Keratinocyte (primary cell): Measurements from ENCODE around the gene SCD5. TPM values are rescaled to one million over a fixed set of nuclear protein-coding genes. Genes with fewer than 3 reads are reported as not detected.

Experiments used
- DNase-seq: peaks from one replicate; pipeline ENCODE4 v3.0.0-alpha.2; 2011; ENCODE audit warnings: low read depth, missing footprints, low spot score
- FAIRE-seq: peaks from 2 replicates; lab custom pipeline; 2011; peaks lifted over from hg19 to GRCh38; lab: Jason Lieb, UNC
- H2AFZ ChIP-seq: 2 replicates; pipeline ENCODE4 v1.6.0; 2012; ENCODE audit warnings: low read length, control low read depth, inconsistent platforms; ENCODE audit not compliant: control insufficient read depth
- H3K27ac ChIP-seq: 2 replicates; pipeline ENCODE4 v1.5.1; 2011; ENCODE audit warnings: low read length; ENCODE audit not compliant: control insufficient read depth, insufficient read depth
- H3K27me3 ChIP-seq: 3 replicates; pipeline ENCODE4 v1.6.0; 2011; ENCODE audit warnings: low read length; ENCODE audit not compliant: control insufficient read depth, insufficient read depth; ENCODE audit errors: extremely low read depth
- H3K36me3 ChIP-seq, 2 experiments: 2 replicates in 1 of 2; 3 replicates in 1 of 2; pipeline ENCODE4 v1.5.1; 2011; ENCODE audit warnings: low read length in 2 of 2, mild to moderate bottlenecking in 1 of 2; ENCODE audit not compliant: control insufficient read depth in 2 of 2, insufficient read depth in 2 of 2; ENCODE audit errors: extremely low read depth in 1 of 2
- H3K4me1 ChIP-seq: 3 replicates; pipeline ENCODE4 v1.5.1; 2011; ENCODE audit warnings: low read length; ENCODE audit not compliant: control insufficient read depth, insufficient read depth; ENCODE audit errors: extremely low read depth
- H3K4me2 ChIP-seq: 3 replicates; pipeline ENCODE4 v1.6.0; 2011; ENCODE audit warnings: low read depth, low read length; ENCODE audit not compliant: control insufficient read depth, insufficient read depth; ENCODE audit errors: extremely low read depth
- H3K4me3 ChIP-seq, 3 experiments: fragments of 200-600 bp in 1 of 3; sonication (generic) in 1 of 3; 2 replicates in 2 of 3; 3 replicates in 1 of 3; pipeline ENCODE4 v1.5.1; 2011 to 2016; ENCODE audit warnings: low read length in 3 of 3, mild to moderate bottlenecking in 3 of 3, control low read depth in 2 of 3, inconsistent platforms in 1 of 3, low read depth in 1 of 3, mixed read lengths in 1 of 3, mixed run types in 1 of 3, moderate library complexity in 1 of 3; ENCODE audit not compliant: control insufficient read depth in 2 of 3, insufficient read depth in 2 of 3; ENCODE audit errors: extremely low read depth in 1 of 3
- H3K79me2 ChIP-seq: 2 replicates; pipeline ENCODE4 v1.6.0; 2012; ENCODE audit warnings: low read length; ENCODE audit not compliant: control insufficient read depth, insufficient read depth
- H3K9ac ChIP-seq: 3 replicates; pipeline ENCODE4 v1.6.0; 2011; ENCODE audit warnings: low read length; ENCODE audit not compliant: control insufficient read depth, insufficient read depth; ENCODE audit errors: extremely low read depth
- H3K9me1 ChIP-seq: 3 replicates; pipeline ENCODE4 v1.6.0; 2011; ENCODE audit warnings: low read length; ENCODE audit not compliant: control insufficient read depth, insufficient read depth; ENCODE audit errors: extremely low read depth
- H3K9me3 ChIP-seq: 2 replicates; pipeline ENCODE4 v1.5.1; 2012; ENCODE audit warnings: low read depth, low read length; ENCODE audit not compliant: control insufficient read depth
- H4K20me1 ChIP-seq: 3 replicates; pipeline ENCODE4 v1.6.0; 2011; ENCODE audit warnings: low read length; ENCODE audit not compliant: control insufficient read depth, insufficient read depth; ENCODE audit errors: extremely low read depth
- EZH2 ChIP-seq: IDR thresholded peaks from one replicate; pipeline ENCODE4 v1.6.1; 2012; ENCODE audit warnings: inconsistent platforms, mild to moderate bottlenecking, low read length, moderate library complexity
- dilution Hi-C: fragments of 300-500 bp; cut with MboI; formaldehyde crosslinking; loops from one replicate; pipeline ENCODE4 v1.7.0; 2020; ENCODE audit warnings: low sequenced_read_pairs; ENCODE audit not compliant: extremely low pct_ligation_motif_present
- polyA plus RNA-seq, 5 experiments: library from polyadenylated mRNA; depleted of rRNA in 3 of 5; stranded (reverse) in 3 of 5; stranded (forward) in 1 of 5; unstranded in 1 of 5; fragments of >200 nt; gene quantifications; 1 replicate in 1 of 5; 2 replicates in 3 of 5; 3 replicates in 1 of 5; pipeline versions ENCODE4 v1.2.1 to v1.2.3, GENCODE V29; 2011 to 2012; ENCODE audit warnings: missing spikeins in 2 of 5, low read depth in 1 of 5, low replicate concordance in 1 of 5
- TF ChIP-seq, protein P1 (sequence below), 3 experiments: IDR thresholded peaks in 1 of 3; conservative IDR thresholded peaks in 1 of 3; optimal IDR thresholded peaks in 1 of 3; 2 replicates in 2 of 3; 3 replicates in 1 of 3; pipeline versions ENCODE3 to v1.5.1; 2011; ENCODE audit warnings: low read length in 3 of 3, mild to moderate bottlenecking in 3 of 3, moderate library complexity in 2 of 3, control low read depth in 1 of 3, inconsistent platforms in 1 of 3; ENCODE audit not compliant: insufficient read depth in 2 of 3; ENCODE audit errors: extremely low read depth in 1 of 3

The SCD5 gene
- polyA plus RNA-seq, 1 donor (not counting 4 experiments of a cell fraction or from before 2014, with no cell fraction given) = 39.4 TPM

DNA sequence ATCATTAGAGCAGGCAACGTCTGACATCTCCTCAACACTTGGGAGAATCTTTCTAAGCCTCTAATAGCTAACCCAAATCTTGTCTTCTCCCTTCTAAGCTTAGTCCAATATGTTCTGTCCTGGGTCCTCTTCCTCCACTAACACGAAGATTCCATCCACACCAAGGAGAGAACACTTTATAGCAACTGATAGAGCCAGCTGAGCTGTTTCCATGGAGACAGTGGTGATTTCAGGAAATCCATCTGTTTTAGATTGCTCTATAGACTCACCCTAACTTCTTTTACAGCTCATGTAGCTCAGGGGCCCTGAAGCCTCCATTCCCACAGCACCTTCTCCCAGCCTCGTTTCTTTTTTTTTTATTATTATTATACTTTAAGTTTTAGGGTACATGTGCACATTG is 37.4 kb downstream of the SCD5 start:
- H3K27ac ChIP-seq = no peak overlapping the region
- DNase-seq (no peak), FAIRE-seq (no peak)
- H2AFZ ChIP-seq = no peak overlapping the region
- H3K4me1 ChIP-seq = no peaks in the 10 kb centered on the region
- no peak overlapping the region for H3K4me2 ChIP-seq
- H3K79me2 ChIP-seq = peaks cover 18% of the 10 kb centered on the region
- no peak overlapping the region for H3K4me3 ChIP-seq
- TF ChIP-seq EZH2 = no peak
- TF ChIP-seq, protein P1, sequence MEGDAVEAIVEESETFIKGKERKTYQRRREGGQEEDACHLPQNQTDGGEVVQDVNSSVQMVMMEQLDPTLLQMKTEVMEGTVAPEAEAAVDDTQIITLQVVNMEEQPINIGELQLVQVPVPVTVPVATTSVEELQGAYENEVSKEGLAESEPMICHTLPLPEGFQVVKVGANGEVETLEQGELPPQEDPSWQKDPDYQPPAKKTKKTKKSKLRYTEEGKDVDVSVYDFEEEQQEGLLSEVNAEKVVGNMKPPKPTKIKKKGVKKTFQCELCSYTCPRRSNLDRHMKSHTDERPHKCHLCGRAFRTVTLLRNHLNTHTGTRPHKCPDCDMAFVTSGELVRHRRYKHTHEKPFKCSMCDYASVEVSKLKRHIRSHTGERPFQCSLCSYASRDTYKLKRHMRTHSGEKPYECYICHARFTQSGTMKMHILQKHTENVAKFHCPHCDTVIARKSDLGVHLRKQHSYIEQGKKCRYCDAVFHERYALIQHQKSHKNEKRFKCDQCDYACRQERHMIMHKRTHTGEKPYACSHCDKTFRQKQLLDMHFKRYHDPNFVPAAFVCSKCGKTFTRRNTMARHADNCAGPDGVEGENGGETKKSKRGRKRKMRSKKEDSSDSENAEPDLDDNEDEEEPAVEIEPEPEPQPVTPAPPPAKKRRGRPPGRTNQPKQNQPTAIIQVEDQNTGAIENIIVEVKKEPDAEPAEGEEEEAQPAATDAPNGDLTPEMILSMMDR (optimal IDR thresholded peaks at IDR 0.05 in 1 of 3, IDR thresholded peaks at IDR 0.05 in 1 of 3, conservative IDR thresholded peaks at IDR 0.05 in 1 of 3; ENCODE audit: extremely low read depth in 1 of 3, insufficient read depth in 2 of 3, low read length in 3 of 3) = no peak
- no peaks in the 10 kb centered on the region for H3K9me1 ChIP-seq
- H3K9me3 ChIP-seq = no peaks in the 10 kb centered on the region
- no peaks in the 10 kb centered on the region for H3K27me3 ChIP-seq
- dilution Hi-C loops = no loop called here
- H3K9ac ChIP-seq = no peak overlapping the region
- no peaks in the 10 kb centered on the region for H4K20me1 ChIP-seq
- peaks cover 0 to 3% of the 10 kb centered on the region in 2 experiments for H3K36me3 ChIP-seq

DNA sequence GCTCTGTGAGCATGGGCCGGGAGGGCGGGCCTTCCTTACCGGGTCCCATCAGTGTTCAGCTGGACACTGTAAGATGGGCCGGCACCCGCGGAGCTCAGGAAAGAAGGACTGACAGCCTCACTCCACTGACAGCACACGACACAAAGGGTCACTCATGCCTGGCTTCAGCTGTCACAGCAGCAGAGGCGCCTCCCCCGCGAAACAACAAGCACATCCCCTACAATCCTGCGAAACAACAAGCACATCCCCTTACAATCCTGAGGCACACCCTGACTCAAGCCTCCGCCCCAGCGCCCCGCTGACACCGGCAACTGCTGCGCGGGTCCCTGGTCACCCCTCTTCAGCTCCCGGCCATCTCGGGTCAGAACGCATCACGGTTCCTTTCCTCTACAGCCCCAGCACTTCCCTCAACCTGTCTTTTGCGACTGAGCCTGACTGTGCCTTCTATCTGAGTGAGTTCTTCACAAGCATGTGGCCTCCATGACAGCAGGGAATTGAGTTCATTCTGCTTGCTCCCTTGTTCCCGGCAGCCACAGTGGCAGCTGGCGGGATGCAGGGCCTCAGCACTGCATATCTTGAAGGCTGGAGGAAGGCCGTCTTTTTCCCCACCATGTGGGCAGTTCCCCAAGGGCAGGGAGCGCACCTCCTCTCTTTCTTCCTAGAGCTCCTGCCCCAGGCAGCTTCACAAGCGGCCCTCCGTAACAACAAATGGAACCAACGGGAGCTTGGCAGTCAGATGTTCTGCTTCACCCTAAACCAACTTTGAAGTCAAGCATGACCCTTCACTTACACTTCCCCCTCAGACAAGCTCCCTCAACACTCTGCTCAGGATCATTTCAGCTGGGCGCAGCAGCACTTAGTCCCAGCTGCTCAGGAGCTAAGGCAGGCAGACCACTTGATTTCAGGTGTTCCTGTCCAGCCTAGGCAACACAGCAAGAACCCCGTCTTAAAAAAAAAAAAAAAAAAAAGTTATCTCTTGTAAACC is 39.6 kb downstream of the SCD5 start:
- FAIRE-seq (no peak), DNase-seq (no peak)
- no peak overlapping the region for H3K27ac ChIP-seq
- TF ChIP-seq, protein P1 (optimal IDR thresholded peaks at IDR 0.05 in 1 of 3, IDR thresholded peaks at IDR 0.05 in 1 of 3, conservative IDR thresholded peaks at IDR 0.05 in 1 of 3; ENCODE audit: extremely low read depth in 1 of 3, insufficient read depth in 2 of 3, low read length in 3 of 3) = no peak
- no peak for TF ChIP-seq EZH2
- no peaks in the 10 kb centered on the region for H4K20me1 ChIP-seq
- dilution Hi-C loops = no loop called here
- no peak overlapping the region for H3K4me2 ChIP-seq
- H3K27me3 ChIP-seq = no peaks in the 10 kb centered on the region
- H2AFZ ChIP-seq = no peak overlapping the region
- H3K9ac ChIP-seq = no peak overlapping the region
- peaks cover 0 to 3% of the 10 kb centered on the region in 2 experiments for H3K36me3 ChIP-seq
- H3K4me3 ChIP-seq = no peak overlapping the region
- peaks cover 5% of the 10 kb centered on the region for H3K4me1 ChIP-seq
- peaks cover 24% of the 10 kb centered on the region for H3K79me2 ChIP-seq
- H3K9me1 ChIP-seq = no peaks in the 10 kb centered on the region
- no peaks in the 10 kb centered on the region for H3K9me3 ChIP-seq
